Activated naive CD8-positive, alpha-beta T cell (primary cell): Measurements from ENCODE around the gene HERC4.

Experiments
- H3K27ac Mint-ChIP-seq: one replicate; pipeline ENCODE4 v1.8.0; 2021; ENCODE audit warnings: mixed read lengths
- H3K27me3 Mint-ChIP-seq: one replicate; pipeline ENCODE4 v1.8.0; 2021; ENCODE audit warnings: mixed read lengths
- H3K36me3 Mint-ChIP-seq: one replicate; pipeline ENCODE4 v1.8.0; 2021; ENCODE audit warnings: mixed read lengths
- H3K4me1 Mint-ChIP-seq: one replicate; pipeline ENCODE4 v1.8.0; 2021; ENCODE audit warnings: low read depth, mixed read lengths
- H3K4me3 Mint-ChIP-seq: one replicate; pipeline ENCODE4 v1.8.0; 2021; ENCODE audit warnings: mild to moderate bottlenecking, mixed read lengths
- H3K9me3 Mint-ChIP-seq: one replicate; pipeline ENCODE4 v1.8.0; 2021; ENCODE audit warnings: low read depth, mixed read lengths

Gene HERC4

GRCh38 chr10:67875340-67876238 is 199.5 kb downstream of the HERC4 start:
- Mint-ChIP-seq H3K36me3 (no peaks in the 10 kb centered on the region), H3K4me3 (no peak overlapping the region), H3K27me3 (no peaks in the 10 kb centered on the region), H3K9me3 (no peaks in the 10 kb centered on the region), H3K27ac (no peak overlapping the region), H3K4me1 (no peaks in the 10 kb centered on the region)
